Colonic mucosa (tissue), 4 donors: ENCODE results near the gene CHI3L2. TPM values are rescaled to one million over a fixed set of nuclear protein-coding genes. Genes with fewer than 3 reads are reported as not detected.
A peak's percentile ranks its signal among the peaks of the same experiment; 100 is the strongest.

ENCODE experiments used
- DNase-seq: peaks from one replicate; pipeline ENCODE4 v3.0.0-alpha.2; 2020
- H3K27ac ChIP-seq: fragments of 200-600 bp; one replicate; pipeline ENCODE4 v1.8.0; 2021
- H3K27me3 ChIP-seq: fragments of 200-600 bp; one replicate; pipeline ENCODE4 v1.8.0; 2021
- H3K36me3 ChIP-seq: fragments of 200-600 bp; one replicate; pipeline ENCODE4 v1.8.0; 2021
- H3K4me1 ChIP-seq: fragments of 200-600 bp; one replicate; pipeline ENCODE4 v1.8.0; 2021; ENCODE audit warnings: mild to moderate bottlenecking
- H3K4me3 ChIP-seq: fragments of 200-600 bp; one replicate; pipeline ENCODE4 v1.8.0; 2021
- H3K9ac ChIP-seq, 2 donors: one replicate each; pipeline ENCODE4 v1.7.0; 2013; ENCODE audit warnings: control low read depth in 2 of 2, low read depth in 2 of 2, low read length in 2 of 2
- H3K9me3 ChIP-seq: fragments of 200-600 bp; one replicate; pipeline ENCODE4 v1.8.0; 2021
- CTCF ChIP-seq: fragments of 200-600 bp; IDR thresholded peaks from one replicate; pipeline ENCODE4 v1.8.0; 2022; ENCODE audit warnings: antibody characterized with exemption, mild to moderate bottlenecking
- intact Hi-C: fragments of 100-400 bp; cut with DNase I; formaldehyde crosslinking; loops from one replicate; pipeline ENCODE4 v1.14.1; 2022
- total RNA-seq, 2 donors: library from RNA; stranded (reverse); fragmentation: NEBNext Ultra II Directional in 1 of 2; extraction: Animal tissue kit (Norgen Biotek cat#: 25700) in 1 of 2; gene quantifications; one replicate each; pipeline ENCODE4 v1.2.1, GENCODE V29; 2021
- donor health status: healthy.
- donor health status: DM: no; HTN: no; CAD: no.
- donor health status: DM: no; HTN: no; CAD: no.

The CHI3L2 gene
- total RNA-seq, 2 donors from 2014 or later = 0.49 to 0.53 TPM

GRCh38 chr1:111222308-111223125 is 5.0 kb upstream of the CHI3L2 start:
- peak; percentile 65 for TF ChIP-seq CTCF
- DNase-seq = peak; percentile 83
- Histone ChIP-seq H3K36me3 (no peaks in the 10 kb centered on the region), H3K4me3 (no peak overlapping the region), H3K27ac (peak overlapping the region; percentile 29), H3K9me3 (no peaks in the 10 kb centered on the region), H3K4me1 (peaks cover 4% of the 10 kb centered on the region), H3K27me3 (no peaks in the 10 kb centered on the region), H3K9ac (peak overlapping the region in 1 of 2 donors; percentile 15)
- intact Hi-C loops = loop anchor here (5.0 to 10.0 kb wide), 2 partner anchors 78 to 180 kb away; partner anchors contain the start of genes CEPT1 and DRAM2

GRCh38 chr1:111223126-111223685 is 4.3 kb upstream of the CHI3L2 start:
- Histone ChIP-seq H3K9me3 (no peaks in the 10 kb centered on the region), H3K27ac (peak overlapping the region; percentile 29), H3K36me3 (no peaks in the 10 kb centered on the region), H3K27me3 (no peaks in the 10 kb centered on the region), H3K9ac (no peak overlapping the region), H3K4me3 (no peak overlapping the region), H3K4me1 (peaks cover 4% of the 10 kb centered on the region)
- DNase-seq = no peak
- intact Hi-C loops = loop anchor here (5.0 to 10.0 kb wide), 2 partner anchors 78 to 179 kb away; partner anchors contain the start of genes CEPT1 and DRAM2
- no peak for TF ChIP-seq CTCF

DNA sequence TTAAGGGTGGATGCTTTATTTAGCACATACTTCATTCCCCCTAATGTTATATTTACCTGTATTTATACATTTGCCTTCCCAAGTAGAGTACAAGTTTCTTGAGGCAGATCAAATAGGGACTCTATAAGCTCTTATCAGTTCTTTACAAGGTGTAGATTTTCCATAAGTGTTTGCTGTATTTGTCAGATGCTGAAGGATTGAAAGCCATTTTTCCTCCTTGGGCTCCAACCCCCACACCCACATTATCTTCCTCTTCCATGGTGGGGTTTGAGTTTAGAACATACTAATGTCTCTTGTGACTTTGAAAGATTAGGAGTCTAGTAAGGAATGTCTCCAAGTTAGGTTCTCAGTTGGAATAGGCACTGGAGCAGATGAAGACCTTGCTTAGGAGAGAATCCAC is 2.4 kb upstream of the CHI3L2 start:
- peaks cover 4% of the 10 kb centered on the region for H3K4me1 ChIP-seq
- no peak overlapping the region for H3K4me3 ChIP-seq
- H3K27ac ChIP-seq = no peak overlapping the region
- H3K36me3 ChIP-seq = no peaks in the 10 kb centered on the region
- no peak for DNase-seq
- intact Hi-C loops = loop anchor here (10.0 kb wide), 1 partner anchor 80 kb away; the partner anchor contains the start of genes CEPT1 and DRAM2
- no peak for TF ChIP-seq CTCF
- no peaks in the 10 kb centered on the region for H3K27me3 ChIP-seq
- H3K9ac ChIP-seq = no peak overlapping the region
- no peaks in the 10 kb centered on the region for H3K9me3 ChIP-seq

- intact Hi-C loops = loop anchor here (10.0 kb wide), 1 partner anchor 81 kb away; the partner anchor contains the start of genes CEPT1 and DRAM2
- Histone ChIP-seq H3K9me3 (no peaks in the 10 kb centered on the region), H3K36me3 (no peaks in the 10 kb centered on the region), H3K27ac (no peak overlapping the region), H3K4me3 (no peak overlapping the region), H3K9ac (no peak overlapping the region), H3K27me3 (no peaks in the 10 kb centered on the region), H3K4me1 (peaks cover 4% of the 10 kb centered on the region)
- no peak for TF ChIP-seq CTCF
- no peak for DNase-seq
Observed at GRCh38 chr1:111225717-111226400, 1.7 kb upstream of the CHI3L2 start.
